Measurements from ENCODE around the gene CRIP2.

CRIP2 gene

DNA sequence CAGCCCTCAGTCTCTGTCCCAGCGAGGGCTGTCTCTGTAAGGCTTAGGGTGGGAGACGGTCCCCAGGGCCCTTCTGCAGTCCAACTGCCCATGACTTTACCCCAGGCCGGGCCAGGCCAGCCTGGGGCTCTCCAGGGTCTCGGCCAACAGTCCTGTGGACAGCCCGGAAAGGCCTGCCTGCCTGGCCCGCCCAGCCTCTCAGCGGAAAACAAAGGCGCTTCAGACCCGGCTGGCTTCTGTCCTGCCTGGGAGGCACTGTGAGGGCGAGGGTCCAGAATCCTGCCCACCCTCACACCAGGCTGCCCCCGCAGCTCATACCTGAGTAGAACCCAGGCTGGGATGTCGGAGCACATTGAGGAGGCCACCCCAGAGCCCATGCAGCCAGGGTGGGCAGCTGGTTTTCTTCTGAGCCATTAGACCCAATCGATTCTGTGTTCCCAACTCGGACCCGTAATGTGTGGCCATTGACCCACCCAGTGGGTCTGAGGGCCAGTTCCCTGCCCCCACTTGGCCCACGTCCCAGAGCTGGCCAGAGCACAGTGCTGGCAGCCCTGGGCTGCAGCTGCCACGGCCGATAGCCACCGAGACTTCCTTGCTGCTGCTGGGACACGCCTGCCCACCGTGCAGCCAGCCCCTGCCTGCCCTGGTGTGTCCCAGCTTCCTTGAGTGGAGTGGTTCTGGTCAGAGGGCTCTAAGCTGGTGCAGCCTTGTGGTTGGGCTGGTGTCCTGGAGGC is 1.6 kb downstream of the CRIP2 start:
- in situ Hi-C loops (cut with HindIII; ENCODE audit: low sequenced_read_pairs) = no loop called here

DNA sequence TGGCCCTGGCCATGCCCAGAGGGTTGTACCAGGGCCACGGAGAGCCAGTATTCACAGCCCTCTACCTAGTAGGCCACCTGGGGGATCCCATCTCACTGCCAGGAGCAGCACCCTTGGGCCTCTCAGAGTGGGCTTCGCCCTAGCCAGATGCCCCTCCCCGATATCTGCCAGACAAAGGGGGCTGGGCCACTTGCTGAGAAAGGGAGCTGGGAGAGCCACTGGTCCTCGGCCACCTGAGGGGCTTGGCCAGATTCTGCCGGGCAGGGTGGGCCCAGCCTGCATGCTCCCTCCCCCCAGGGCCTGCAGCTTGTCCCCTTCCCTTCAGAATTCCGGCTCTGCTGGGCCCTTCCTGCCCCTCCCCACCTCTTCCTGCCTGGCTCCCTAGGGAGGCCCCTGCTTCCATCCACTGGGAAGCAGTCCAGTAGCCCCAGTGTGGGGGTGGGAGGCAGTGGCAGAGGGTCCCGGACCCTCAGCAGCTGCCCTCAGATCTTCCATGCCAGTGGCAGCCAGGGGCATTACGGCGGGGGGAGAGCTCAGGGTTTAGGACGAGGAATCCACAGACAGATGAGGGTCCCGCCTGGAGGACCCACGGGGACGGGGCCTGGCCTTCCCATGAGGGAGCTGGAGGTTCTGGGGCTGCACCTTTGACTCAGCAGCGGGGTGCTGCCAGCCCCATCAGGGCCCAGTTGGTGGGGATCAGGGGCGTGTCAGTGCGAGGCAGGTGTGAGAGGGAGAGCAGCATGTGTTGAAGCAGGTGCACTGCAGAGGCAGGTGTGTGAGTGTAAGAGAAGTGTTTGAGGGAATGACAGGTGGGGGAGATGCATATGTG is 2.4 kb downstream of the CRIP2 start:
- in situ Hi-C loops (cut with HindIII; ENCODE audit: low sequenced_read_pairs) = no loop called here

GRCh38 chr14:105477660-105478397 is 3.2 kb downstream of the CRIP2 start:
- in situ Hi-C loops (cut with HindIII; ENCODE audit: low sequenced_read_pairs) = no loop called here

DNA sequence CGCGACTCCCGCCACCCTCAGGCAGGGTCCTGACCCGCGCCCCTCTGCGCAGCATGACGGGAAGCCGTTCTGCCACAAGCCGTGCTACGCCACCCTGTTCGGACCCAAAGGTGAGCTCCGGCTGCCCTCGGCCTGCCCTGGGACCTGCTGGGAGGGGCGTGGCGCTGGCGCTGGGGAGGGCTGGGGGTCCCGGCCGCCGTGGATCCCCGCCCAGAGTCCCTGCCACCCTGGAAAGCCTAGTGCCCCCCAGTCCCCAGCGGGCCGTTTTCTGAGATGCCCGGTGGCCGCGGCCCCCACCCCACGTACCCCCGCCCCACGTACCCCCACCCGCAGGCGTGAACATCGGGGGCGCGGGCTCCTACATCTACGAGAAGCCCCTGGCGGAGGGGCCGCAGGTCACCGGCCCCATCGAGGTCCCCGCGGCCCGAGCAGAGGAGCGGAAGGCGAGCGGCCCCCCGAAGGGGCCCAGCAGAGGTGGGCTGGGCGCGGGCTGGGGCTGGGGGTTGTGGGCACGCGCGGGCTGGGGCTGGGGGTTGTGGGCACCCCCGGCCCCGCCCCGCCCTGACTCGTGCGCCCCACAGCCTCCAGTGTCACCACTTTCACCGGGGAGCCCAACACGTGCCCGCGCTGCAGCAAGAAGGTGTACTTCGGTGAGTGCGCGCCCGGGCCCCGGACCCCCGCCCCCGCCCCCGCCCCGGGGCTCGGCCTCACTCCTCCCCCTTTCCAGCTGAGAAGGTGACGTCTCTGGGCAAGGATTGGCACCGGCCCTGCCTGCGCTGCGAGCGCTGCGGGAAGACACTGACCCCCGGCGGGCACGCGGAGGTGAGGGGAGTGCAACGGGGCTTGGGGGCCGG is 4.0 kb downstream of the CRIP2 start:
- in situ Hi-C loops (cut with HindIII; ENCODE audit: low sequenced_read_pairs) = no loop called here

DNA sequence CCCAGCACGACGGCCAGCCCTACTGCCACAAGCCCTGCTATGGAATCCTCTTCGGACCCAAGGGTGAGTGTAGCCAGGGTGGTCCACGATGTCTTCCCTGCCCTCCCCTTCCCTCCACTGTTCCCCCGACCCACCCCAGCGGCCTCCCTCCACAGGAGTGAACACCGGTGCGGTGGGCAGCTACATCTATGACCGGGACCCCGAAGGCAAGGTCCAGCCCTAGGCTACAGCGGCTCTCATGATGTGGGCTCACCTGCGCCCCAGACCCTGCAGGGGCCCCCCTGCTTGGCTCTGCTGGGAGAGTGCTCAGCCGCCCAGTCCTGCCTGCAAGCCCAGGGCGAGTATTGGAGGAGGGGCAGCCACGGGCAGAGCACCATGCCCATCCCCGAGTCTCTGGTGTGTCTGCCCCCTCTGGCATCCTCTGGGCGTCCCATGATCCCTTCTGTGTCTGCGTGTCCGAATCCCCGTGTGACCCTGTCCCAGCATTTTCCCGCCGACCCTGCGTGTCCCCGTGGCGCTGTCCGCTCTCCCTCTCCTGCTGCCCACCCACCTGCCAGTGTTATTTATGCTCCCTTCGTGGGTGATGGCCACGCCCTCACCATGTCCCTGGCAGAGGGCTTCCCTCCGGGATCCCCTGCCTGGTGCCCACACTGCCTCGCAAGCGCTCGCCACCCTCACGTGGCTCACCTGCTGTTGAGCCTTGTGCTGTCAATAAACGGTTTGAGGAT is 5.0 kb downstream of the CRIP2 start:
- in situ Hi-C loops (cut with HindIII; ENCODE audit: low sequenced_read_pairs) = no loop called here

DNA sequence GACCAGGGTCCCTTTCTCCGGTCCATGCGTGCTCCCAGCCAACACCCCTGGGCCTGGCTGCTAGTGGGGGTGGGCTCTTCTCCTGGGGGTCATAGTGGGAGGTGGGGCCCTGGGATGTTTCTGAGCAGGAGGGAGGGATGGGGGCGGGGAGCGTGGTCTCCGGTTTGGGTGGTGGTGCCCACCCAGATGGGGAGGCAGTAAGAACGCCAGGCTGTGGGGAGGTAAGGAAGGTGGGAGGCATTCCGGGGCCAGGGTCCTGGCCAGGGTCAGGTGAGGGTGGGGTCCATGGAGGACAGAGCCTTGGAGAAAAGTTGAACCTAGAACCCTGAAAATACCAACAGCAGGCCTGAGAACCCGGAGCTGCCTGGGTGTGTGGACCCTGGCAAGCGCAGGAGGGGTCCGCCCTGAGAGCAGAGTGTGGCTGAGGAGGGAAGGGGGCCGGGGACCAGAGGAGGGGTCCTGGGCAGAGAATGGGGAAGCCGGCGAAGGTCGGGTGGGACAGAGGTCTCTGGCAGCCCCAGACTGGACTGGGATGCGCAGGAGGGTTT is 5.7 kb downstream of the CRIP2 start:
- in situ Hi-C loops (cut with HindIII; ENCODE audit: low sequenced_read_pairs) = no loop called here

- in situ Hi-C loops (cut with HindIII; ENCODE audit: low sequenced_read_pairs) = no loop called here
These were observed 6.5 kb downstream of the CRIP2 start for GRCh38 chr14:105480807-105481801.

- in situ Hi-C loops (cut with HindIII; ENCODE audit: low sequenced_read_pairs) = no loop called here
These were observed 7.4 kb downstream of the CRIP2 start for GRCh38 chr14:105481886-105482457.

DNA sequence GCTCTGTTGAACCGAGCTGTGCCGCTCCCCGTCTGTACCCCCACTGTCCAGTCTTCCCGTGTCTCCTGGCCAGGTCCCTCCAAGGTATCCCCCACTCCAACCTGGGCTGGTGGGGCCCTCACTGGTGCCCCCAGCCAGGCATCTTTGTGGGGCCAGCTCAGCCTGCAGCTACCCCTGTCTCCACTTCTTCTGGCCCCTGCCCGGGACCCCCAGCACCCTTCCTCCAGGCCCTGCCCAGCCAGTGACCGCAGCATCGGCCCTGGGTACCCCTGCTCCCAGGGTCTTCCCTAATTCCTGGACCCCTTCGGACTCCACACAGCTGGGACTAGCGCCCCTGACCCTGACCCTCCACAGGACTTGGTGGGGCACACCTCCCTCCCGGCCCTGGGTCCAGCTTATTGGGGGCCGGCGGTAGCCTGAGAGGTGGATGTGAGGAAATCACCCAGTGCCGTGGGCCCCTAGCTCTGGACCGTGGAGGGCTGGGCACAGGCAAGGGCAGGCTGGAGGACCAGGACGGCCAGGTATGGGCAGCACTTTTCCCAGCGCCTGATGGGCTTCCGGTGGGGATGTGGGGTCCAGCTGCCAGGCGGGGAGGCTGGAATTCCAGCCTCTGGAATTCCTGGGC is 8.0 kb downstream of the CRIP2 start:
- in situ Hi-C loops (cut with HindIII; ENCODE audit: low sequenced_read_pairs) = no loop called here

GRCh38 chr14:105483300-105484068 is 8.9 kb downstream of the CRIP2 start:
- in situ Hi-C loops (cut with HindIII; ENCODE audit: low sequenced_read_pairs) = no loop called here

- in situ Hi-C loops (cut with HindIII; ENCODE audit: low sequenced_read_pairs) = no loop called here
These were observed 9.7 kb downstream of the CRIP2 start for GRCh38 chr14:105484069-105484996.

DNA sequence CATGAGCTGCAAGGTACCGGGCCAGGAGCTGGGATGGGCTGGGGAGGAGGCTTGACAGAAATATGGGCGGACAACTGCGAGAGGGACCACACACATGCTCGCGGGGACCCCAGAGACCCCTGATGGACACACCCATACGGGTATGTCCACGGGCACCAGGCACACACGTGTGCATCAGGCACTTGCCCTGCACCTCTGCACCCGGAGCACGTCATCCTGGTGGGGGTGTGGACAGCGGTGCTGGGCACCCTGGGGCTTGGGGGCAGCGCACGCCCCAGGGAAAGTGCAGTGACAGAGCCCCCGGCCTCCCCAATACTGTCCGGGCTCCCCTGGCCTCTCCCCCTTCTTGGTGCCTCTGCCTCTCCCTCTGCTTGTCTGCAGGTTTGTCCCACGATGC is 10.4 kb downstream of the CRIP2 start:
- in situ Hi-C loops (cut with HindIII; ENCODE audit: low sequenced_read_pairs) = no loop called here

GRCh38 chr14:105485739-105486162 is 11.1 kb downstream of the CRIP2 start:
- in situ Hi-C loops (cut with HindIII; ENCODE audit: low sequenced_read_pairs) = no loop called here

GRCh38 chr14:105486163-105486973 is 11.7 kb downstream of the CRIP2 start, which contains the start of gene CRIP1:
CRIP1 (plus strand) TSS chr14:105486886; CDS start chr14:105487260, 374 bp downstream.
- in situ Hi-C loops (cut with HindIII; ENCODE audit: low sequenced_read_pairs) = no loop called here

DNA sequence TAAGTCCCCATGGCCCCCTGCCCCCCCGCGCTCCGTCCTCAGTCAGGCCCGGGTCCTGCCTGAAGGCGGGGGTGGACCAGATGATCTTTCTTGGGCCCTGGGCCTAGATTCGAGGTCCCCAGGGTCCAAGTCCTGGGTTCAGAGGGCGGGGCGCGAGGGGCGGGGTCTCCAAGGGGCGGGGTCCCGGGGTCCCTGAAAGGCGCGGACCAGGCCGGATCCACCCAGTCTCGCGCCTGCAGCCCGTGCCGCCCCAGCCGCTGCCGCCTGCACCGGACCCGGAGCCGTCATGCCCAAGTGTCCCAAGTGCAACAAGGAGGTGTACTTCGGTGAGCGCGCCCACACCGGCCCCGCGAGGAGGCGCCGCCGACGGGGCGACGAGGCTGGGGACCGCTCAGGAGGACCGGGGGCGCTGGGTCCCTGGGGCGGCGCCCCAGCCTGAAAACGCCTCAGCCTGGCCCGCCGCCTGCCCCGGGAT is 12.4 kb downstream of the CRIP2 start:
- in situ Hi-C loops (cut with HindIII; ENCODE audit: low sequenced_read_pairs) = no loop called here
